CMK (cell line): Measurements from ENCODE around the gene UBE2QL1.

ENCODE experiments used
- DNase-seq: peaks from one replicate; pipeline ENCODE4 v3.0.0-alpha.2; 2010; ENCODE audit warnings: low read depth

UBE2QL1 gene

GRCh38 chr5:6455571-6456200 is 7.0 kb downstream of the UBE2QL1 start:
- no peak for DNase-seq

- DNase-seq, result no peak
These were observed 8.2 kb downstream of the UBE2QL1 start for GRCh38 chr5:6456766-6457370.

GRCh38 chr5:6457592-6457991 is 8.9 kb downstream of the UBE2QL1 start:
- no peak for DNase-seq

- no peak for DNase-seq
These were observed 10.2 kb downstream of the UBE2QL1 start for GRCh38 chr5:6458833-6459232.

GRCh38 chr5:6459896-6460295 is 11.2 kb downstream of the UBE2QL1 start:
- DNase-seq, result no peak

GRCh38 chr5:6461006-6461405 is 12.3 kb downstream of the UBE2QL1 start:
- no peak for DNase-seq

- DNase-seq, result no peak
These were observed 13.4 kb downstream of the UBE2QL1 start for GRCh38 chr5:6461793-6462650.

GRCh38 chr5:6462671-6463070 is 14.0 kb downstream of the UBE2QL1 start:
- no peak for DNase-seq

- no peak for DNase-seq
These were observed 15.8 kb downstream of the UBE2QL1 start for GRCh38 chr5:6464441-6464840.

- DNase-seq, result no peak
These were observed 17.5 kb downstream of the UBE2QL1 start for GRCh38 chr5:6465831-6466790.

- DNase-seq, result no peak
These were observed 18.4 kb downstream of the UBE2QL1 start for GRCh38 chr5:6466975-6467567.

GRCh38 chr5:6467591-6467990 is 18.9 kb downstream of the UBE2QL1 start:
- DNase-seq, result no peak

GRCh38 chr5:6468104-6468503 is 19.4 kb downstream of the UBE2QL1 start:
- no peak for DNase-seq

- no peak for DNase-seq
These were observed 20.2 kb downstream of the UBE2QL1 start for GRCh38 chr5:6468870-6469269.

GRCh38 chr5:6469836-6470235 is 21.2 kb downstream of the UBE2QL1 start:
- DNase-seq, result no peak

- no peak for DNase-seq
These were observed 22.0 kb downstream of the UBE2QL1 start for GRCh38 chr5:6470672-6471071.

GRCh38 chr5:6471252-6471651 is 22.6 kb downstream of the UBE2QL1 start:
- DNase-seq, result no peak

- DNase-seq, result no peak
These were observed 24.1 kb downstream of the UBE2QL1 start for GRCh38 chr5:6472792-6473191.

GRCh38 chr5:6473284-6473683 is 24.6 kb downstream of the UBE2QL1 start:
- no peak for DNase-seq

- no peak for DNase-seq
These were observed 27.1 kb downstream of the UBE2QL1 start for GRCh38 chr5:6475626-6476312.

- DNase-seq, result no peak
These were observed 27.6 kb downstream of the UBE2QL1 start for GRCh38 chr5:6476313-6476661.
